PFSK-1 (cell line): ENCODE results near the gene TFE3.

Source experiments
- FOXP2 ChIP-seq: optimal IDR thresholded peaks from 2 replicates; pipeline ENCODE3; 2011; ENCODE audit warnings: borderline replicate concordance, control low read depth, inconsistent platforms; ENCODE audit not compliant: insufficient read depth; ENCODE audit errors: extremely low read length, extremely low read depth
- POLR2AphosphoS5 ChIP-seq: IDR thresholded peaks from 2 replicates; pipeline ENCODE4 v1.6.1; 2012; ENCODE audit warnings: low read depth, mild to moderate bottlenecking, control low read depth, low read length, moderate library complexity
- SIN3A ChIP-seq: IDR thresholded peaks from 2 replicates; pipeline ENCODE4 v1.6.1; 2012; ENCODE audit warnings: mild to moderate bottlenecking, low read length, moderate library complexity, borderline replicate concordance; ENCODE audit not compliant: insufficient read depth
- TAF1 ChIP-seq: IDR thresholded peaks from 2 replicates; pipeline ENCODE4 v1.6.1; 2012; ENCODE audit warnings: low read length, control low read depth, borderline replicate concordance; ENCODE audit not compliant: insufficient read depth
- TF ChIP-seq, protein P1 (sequence below), 2 experiments: IDR thresholded peaks; 2 replicates each; pipeline versions ENCODE4 v1.6.1 to v1.8.0; 2011 to 2012; ENCODE audit warnings: low read depth in 2 of 2, low read length in 2 of 2, control low read depth in 1 of 2, inconsistent platforms in 1 of 2, mild to moderate bottlenecking in 1 of 2, moderate library complexity in 1 of 2; ENCODE audit not compliant: insufficient read depth in 1 of 2

TFE3 gene

DNA sequence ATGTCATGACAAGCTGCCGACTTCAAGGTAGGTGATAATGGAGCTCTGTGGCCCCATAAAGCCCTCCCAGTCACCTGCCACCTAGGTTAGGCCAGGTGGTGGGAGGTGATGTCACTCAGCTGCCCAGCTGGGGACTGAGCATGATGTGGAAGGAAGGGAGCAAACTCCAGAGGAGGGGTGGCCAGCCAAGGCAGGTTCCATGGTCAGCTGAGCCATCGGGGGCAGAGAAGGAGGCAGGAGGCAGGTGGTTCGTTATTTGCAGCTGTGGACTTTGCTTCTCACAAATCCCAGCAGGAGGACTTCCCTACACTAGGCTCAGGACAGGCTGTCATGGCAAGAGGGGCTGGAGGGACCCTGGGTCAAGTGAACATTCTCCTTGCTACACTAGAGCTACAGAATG, 17.8 kb upstream of the TFE3 start:
- TF ChIP-seq, protein P1, sequence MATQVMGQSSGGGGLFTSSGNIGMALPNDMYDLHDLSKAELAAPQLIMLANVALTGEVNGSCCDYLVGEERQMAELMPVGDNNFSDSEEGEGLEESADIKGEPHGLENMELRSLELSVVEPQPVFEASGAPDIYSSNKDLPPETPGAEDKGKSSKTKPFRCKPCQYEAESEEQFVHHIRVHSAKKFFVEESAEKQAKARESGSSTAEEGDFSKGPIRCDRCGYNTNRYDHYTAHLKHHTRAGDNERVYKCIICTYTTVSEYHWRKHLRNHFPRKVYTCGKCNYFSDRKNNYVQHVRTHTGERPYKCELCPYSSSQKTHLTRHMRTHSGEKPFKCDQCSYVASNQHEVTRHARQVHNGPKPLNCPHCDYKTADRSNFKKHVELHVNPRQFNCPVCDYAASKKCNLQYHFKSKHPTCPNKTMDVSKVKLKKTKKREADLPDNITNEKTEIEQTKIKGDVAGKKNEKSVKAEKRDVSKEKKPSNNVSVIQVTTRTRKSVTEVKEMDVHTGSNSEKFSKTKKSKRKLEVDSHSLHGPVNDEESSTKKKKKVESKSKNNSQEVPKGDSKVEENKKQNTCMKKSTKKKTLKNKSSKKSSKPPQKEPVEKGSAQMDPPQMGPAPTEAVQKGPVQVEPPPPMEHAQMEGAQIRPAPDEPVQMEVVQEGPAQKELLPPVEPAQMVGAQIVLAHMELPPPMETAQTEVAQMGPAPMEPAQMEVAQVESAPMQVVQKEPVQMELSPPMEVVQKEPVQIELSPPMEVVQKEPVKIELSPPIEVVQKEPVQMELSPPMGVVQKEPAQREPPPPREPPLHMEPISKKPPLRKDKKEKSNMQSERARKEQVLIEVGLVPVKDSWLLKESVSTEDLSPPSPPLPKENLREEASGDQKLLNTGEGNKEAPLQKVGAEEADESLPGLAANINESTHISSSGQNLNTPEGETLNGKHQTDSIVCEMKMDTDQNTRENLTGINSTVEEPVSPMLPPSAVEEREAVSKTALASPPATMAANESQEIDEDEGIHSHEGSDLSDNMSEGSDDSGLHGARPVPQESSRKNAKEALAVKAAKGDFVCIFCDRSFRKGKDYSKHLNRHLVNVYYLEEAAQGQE (IDR thresholded peaks at IDR 0.05; ENCODE audit: insufficient read depth in 1 of 2, low read depth in 2 of 2, low read length in 2 of 2): no peak
- TF ChIP-seq TAF1: no peak
- TF ChIP-seq FOXP2: no peak
- TF ChIP-seq SIN3A: no peak
- TF ChIP-seq POLR2AphosphoS5: no peak

DNA sequence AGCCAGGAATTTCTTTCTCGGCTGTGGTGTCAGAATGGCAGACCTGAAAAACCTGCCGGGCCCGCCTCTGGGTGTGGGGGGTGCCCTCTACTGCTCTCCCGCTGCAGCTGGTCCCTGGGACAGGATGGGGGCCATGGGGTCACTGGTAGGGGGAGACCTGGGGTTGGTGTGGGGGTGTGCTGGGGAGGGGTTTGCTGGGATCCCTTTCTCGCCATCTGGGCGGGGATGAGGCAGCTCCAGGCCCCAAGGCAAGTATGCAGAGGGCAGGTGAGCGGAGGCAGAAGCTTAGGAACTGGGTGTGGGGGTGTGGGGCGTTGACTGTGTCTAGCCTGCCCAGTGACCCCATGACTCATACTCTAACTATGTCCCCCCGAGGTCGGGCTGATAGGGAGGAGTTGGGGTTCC, 16.5 kb upstream of the TFE3 start:
- no peak for TF ChIP-seq TAF1
- no peak for TF ChIP-seq POLR2AphosphoS5
- TF ChIP-seq, protein P1 (IDR thresholded peaks at IDR 0.05; ENCODE audit: insufficient read depth in 1 of 2, low read depth in 2 of 2, low read length in 2 of 2): no peak
- TF ChIP-seq FOXP2: no peak
- no peak for TF ChIP-seq SIN3A

- no peak for TF ChIP-seq SIN3A
- no peak for TF ChIP-seq FOXP2
- TF ChIP-seq, protein P1 (IDR thresholded peaks at IDR 0.05; ENCODE audit: insufficient read depth in 1 of 2, low read depth in 2 of 2, low read length in 2 of 2): no peak
- no peak for TF ChIP-seq TAF1
- TF ChIP-seq POLR2AphosphoS5: no peak
These were observed 16.0 kb upstream of the TFE3 start for GRCh38 chrX:49059201-49059600.

DNA sequence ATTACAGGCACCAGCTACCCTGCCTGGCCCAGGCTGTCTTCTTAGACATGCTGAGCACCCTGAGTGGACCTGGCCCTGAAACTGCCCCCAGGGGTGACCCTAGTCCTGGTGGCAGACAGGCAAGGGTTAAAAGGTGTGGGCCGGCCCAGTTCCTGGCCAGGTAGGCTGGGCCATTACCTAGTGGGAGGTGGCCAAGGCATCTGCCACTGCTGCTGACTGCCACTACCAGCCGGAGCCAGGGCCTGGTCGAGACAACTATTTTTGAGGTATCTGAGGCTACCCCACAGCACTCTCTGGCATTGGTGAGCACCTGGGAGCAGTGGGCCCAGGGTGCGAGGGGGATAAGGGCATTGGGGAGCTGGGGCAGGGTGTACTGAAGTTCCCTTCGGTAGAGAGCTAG, 15.6 kb upstream of the TFE3 start, which contains the start of gene CCDC120:
Gene CCDC120 (plus strand): TSS at position 206 of the 400 bp plus-strand sequence. CDS start 3,043 bp downstream, outside the sequence.
- no peak for TF ChIP-seq TAF1
- TF ChIP-seq POLR2AphosphoS5: no peak
- TF ChIP-seq FOXP2: no peak
- TF ChIP-seq, protein P1 (IDR thresholded peaks at IDR 0.05; ENCODE audit: insufficient read depth in 1 of 2, low read depth in 2 of 2, low read length in 2 of 2): no peak
- TF ChIP-seq SIN3A: no peak

DNA sequence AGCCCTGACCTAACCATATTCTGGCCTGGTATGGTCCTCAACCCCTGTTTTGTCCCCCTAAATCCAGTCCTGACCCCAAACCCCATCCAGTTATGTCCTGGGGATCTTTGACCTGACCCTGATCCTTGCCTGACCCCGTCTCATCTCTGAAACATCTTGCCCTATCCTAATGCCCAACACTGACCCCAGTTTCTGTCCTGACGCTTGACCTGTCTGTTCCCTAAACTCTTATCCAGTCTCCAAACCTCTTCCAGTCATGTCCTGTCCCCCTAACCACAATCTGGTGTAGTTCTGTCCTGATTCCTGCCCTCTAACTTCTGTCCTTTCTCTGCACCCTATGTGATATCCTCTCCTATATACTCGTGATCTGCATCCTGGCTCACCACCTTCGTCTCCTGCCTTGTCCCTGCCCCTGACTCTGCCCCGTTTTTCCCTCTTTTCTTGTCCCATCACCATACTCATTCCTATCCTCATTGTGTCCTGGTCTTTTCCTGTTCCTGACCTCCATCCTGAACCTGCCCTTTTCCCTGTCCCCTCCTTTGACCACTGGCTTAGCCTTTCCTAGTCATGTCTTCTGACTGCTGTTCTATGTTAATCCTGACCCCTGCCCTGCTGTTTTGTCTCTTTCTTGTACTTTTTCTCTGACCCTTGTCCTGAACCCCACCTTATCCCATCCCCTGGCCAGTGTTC, 11.1 kb upstream of the TFE3 start:
- TF ChIP-seq, protein P1 (IDR thresholded peaks at IDR 0.05; ENCODE audit: insufficient read depth in 1 of 2, low read depth in 2 of 2, low read length in 2 of 2): no peak
- no peak for TF ChIP-seq FOXP2
- TF ChIP-seq POLR2AphosphoS5: no peak
- no peak for TF ChIP-seq SIN3A
- no peak for TF ChIP-seq TAF1
